OCI-LY3 (cell line): ENCODE measurements around the gene PTRH1.

ENCODE experiments used
- EZH2phosphoT487 ChIP-seq: fragments of 200-600 bp; shearing (Covaris generic); IDR thresholded peaks from 2 replicates; pipeline ENCODE4 v1.6.1; 2018; ENCODE audit warnings: antibody characterized with exemption, mixed run types, low read depth
- TF ChIP-seq, protein P1 (sequence below): fragments of 200-600, 300-600 bp; sonication (generic); IDR thresholded peaks from 2 replicates; pipeline ENCODE4 v1.5.1; 2014; ENCODE audit warnings: antibody characterized with exemption, low read length, low read depth

DNA sequence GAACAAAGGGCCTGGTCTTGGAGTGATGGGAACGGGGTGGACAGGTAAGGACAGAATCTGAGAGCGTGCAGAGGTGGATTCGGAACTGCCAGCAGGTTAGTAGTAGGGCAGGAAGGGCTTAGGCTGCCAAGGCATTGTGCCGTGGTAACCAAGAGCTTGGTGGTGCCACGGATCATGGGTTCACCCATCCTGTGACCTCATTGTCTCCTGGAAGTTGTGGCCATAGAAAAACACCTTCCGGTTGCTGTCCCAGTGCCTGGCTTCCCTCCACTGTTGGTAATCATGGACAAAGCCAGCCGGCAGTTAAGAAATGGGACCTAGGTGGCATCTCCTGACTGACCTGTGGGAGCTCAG lies 51.2 kb downstream of the PTRH1 start:
- TF ChIP-seq, protein P1, sequence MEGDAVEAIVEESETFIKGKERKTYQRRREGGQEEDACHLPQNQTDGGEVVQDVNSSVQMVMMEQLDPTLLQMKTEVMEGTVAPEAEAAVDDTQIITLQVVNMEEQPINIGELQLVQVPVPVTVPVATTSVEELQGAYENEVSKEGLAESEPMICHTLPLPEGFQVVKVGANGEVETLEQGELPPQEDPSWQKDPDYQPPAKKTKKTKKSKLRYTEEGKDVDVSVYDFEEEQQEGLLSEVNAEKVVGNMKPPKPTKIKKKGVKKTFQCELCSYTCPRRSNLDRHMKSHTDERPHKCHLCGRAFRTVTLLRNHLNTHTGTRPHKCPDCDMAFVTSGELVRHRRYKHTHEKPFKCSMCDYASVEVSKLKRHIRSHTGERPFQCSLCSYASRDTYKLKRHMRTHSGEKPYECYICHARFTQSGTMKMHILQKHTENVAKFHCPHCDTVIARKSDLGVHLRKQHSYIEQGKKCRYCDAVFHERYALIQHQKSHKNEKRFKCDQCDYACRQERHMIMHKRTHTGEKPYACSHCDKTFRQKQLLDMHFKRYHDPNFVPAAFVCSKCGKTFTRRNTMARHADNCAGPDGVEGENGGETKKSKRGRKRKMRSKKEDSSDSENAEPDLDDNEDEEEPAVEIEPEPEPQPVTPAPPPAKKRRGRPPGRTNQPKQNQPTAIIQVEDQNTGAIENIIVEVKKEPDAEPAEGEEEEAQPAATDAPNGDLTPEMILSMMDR = no peak
- TF ChIP-seq EZH2phosphoT487 = no peak
